Liver (tissue), 9 donors: ENCODE data around the gene EGFR. TPM values are rescaled to one million over a fixed set of nuclear protein-coding genes. Genes with fewer than 3 reads are reported as not detected.

Experiments
- DNase-seq: peaks from one replicate; pipeline ENCODE4 v3.0.0-alpha.2; 2017; ENCODE audit warnings: low spot score
- H3K27ac ChIP-seq, 2 donors: one replicate each; pipeline ENCODE4 v1.7.0; 2013; ENCODE audit warnings: inconsistent platforms in 2 of 2, low read length in 2 of 2, control low read depth in 1 of 2, low read depth in 1 of 2, mild to moderate bottlenecking in 1 of 2
- H3K27me3 ChIP-seq, 4 donors: one replicate each; pipeline versions ENCODE4 v1.6.1 to v1.7.0; 2013; ENCODE audit warnings: low read length in 3 of 4, inconsistent platforms in 1 of 4, mild to moderate bottlenecking in 1 of 4, moderate library complexity in 1 of 4; ENCODE audit not compliant: control insufficient read depth in 4 of 4, insufficient read depth in 4 of 4
- H3K36me3 ChIP-seq, 4 donors: one replicate each; pipeline versions ENCODE4 v1.6.1 to v1.7.0; 2013; ENCODE audit warnings: low read length in 3 of 4, mild to moderate bottlenecking in 3 of 4, low read depth in 1 of 4, moderate library complexity in 1 of 4; ENCODE audit not compliant: control insufficient read depth in 4 of 4, insufficient read depth in 3 of 4
- H3K4me1 ChIP-seq, 4 donors: one replicate each; pipeline versions ENCODE4 v1.6.1 to v1.7.0; 2013; ENCODE audit warnings: low read length in 3 of 4, mild to moderate bottlenecking in 3 of 4, moderate library complexity in 1 of 4; ENCODE audit not compliant: control insufficient read depth in 4 of 4, insufficient read depth in 4 of 4
- H3K4me3 ChIP-seq, 3 donors: one replicate each; pipeline versions ENCODE4 v1.6.1 to v1.7.0; 2013; ENCODE audit warnings: low read length in 3 of 3, control low read depth in 1 of 3, low read depth in 1 of 3, mild to moderate bottlenecking in 1 of 3
- H3K9ac ChIP-seq, 2 donors: one replicate each; pipeline ENCODE4 v1.7.0; 2013; ENCODE audit warnings: low read length in 2 of 2, mild to moderate bottlenecking in 2 of 2, moderate library complexity in 2 of 2, control low read depth in 1 of 2, low read depth in 1 of 2
- H3K9me3 ChIP-seq, 4 donors: one replicate each; pipeline versions ENCODE4 v1.6.1 to v1.7.0; 2013; ENCODE audit warnings: low read length in 3 of 4; ENCODE audit not compliant: control insufficient read depth in 4 of 4
- EGR1 ChIP-seq, 2 donors: IDR thresholded peaks; 2 replicates each; pipeline ENCODE4 v1.6.1; 2016 to 2018; ENCODE audit warnings: antibody characterized with exemption in 2 of 2, low read depth in 2 of 2
- FOXA1 ChIP-seq: IDR thresholded peaks from 2 replicates; pipeline ENCODE4 v1.6.1; 2016; ENCODE audit warnings: antibody characterized with exemption
- GABPA ChIP-seq, 2 donors: IDR thresholded peaks in 1 of 2; conservative IDR thresholded peaks in 1 of 2; 2 replicates each; pipeline ENCODE4 v1.6.1; 2016; ENCODE audit warnings: antibody characterized with exemption in 2 of 2, mild to moderate bottlenecking in 1 of 2, moderate library complexity in 1 of 2
- HNF4A ChIP-seq, 2 donors: conservative IDR thresholded peaks; 2 replicates each; pipeline ENCODE4 v1.6.1; 2016; ENCODE audit warnings: antibody characterized with exemption in 2 of 2, mild to moderate bottlenecking in 2 of 2
- HNF4G ChIP-seq: IDR thresholded peaks from 2 replicates; pipeline ENCODE4 v1.6.1; 2016; ENCODE audit warnings: antibody characterized with exemption
- JUND ChIP-seq, 2 donors: IDR thresholded peaks; 2 replicates each; pipeline ENCODE4 v1.6.1; 2016; ENCODE audit warnings: antibody characterized with exemption in 2 of 2
- NR2F2 ChIP-seq: IDR thresholded peaks from 2 replicates; pipeline ENCODE4 v1.6.1; 2016; ENCODE audit warnings: antibody characterized with exemption
- RAD21 ChIP-seq, 2 donors: IDR thresholded peaks; 2 replicates each; pipeline ENCODE4 v1.6.1; 2016; ENCODE audit warnings: antibody characterized with exemption in 2 of 2, mild to moderate bottlenecking in 2 of 2
- RXRA ChIP-seq, 2 donors: IDR thresholded peaks; 2 replicates each; pipeline ENCODE4 v1.6.1; 2017 to 2018; ENCODE audit warnings: antibody characterized with exemption in 2 of 2, mild to moderate bottlenecking in 1 of 2
- SP1 ChIP-seq: IDR thresholded peaks from 2 replicates; pipeline ENCODE4 v1.6.1; 2018; ENCODE audit warnings: antibody characterized with exemption, mild to moderate bottlenecking
- TAF1 ChIP-seq: conservative IDR thresholded peaks from 2 replicates; pipeline ENCODE4 v1.6.1; 2016; ENCODE audit warnings: antibody characterized with exemption, mild to moderate bottlenecking
- YY1 ChIP-seq: IDR thresholded peaks from 2 replicates; pipeline ENCODE4 v1.6.1; 2016; ENCODE audit warnings: antibody characterized with exemption, mild to moderate bottlenecking
- WGBS: extraction: QIAGEN DNeasy Blood & Tissue Kit; methylation state at CpG from one replicate; pipeline ENCODE4 v1.1.7; 2013; 5-methylcytosine and 5-hydroxymethylcytosine counted together
- polyA plus RNA-seq, 2 donors: library from polyadenylated mRNA; stranded (reverse) in 1 of 2; unstranded in 1 of 2; fragments of 200-250 nt in 1 of 2; fragments of >200 nt in 1 of 2; fragmentation: Nextera tagmentation in 1 of 2; extraction: Ambion mirVana in 1 of 2; gene quantifications; one replicate each; pipeline versions ENCODE4 v1.2.1 to v1.2.3, GENCODE V29; 2013 to 2015
- total RNA-seq, 2 donors: library from RNA; depleted of rRNA; stranded (reverse); fragments of >200 nt; gene quantifications; one replicate each; pipeline ENCODE4 v1.2.3, GENCODE V29; 2014
- TF ChIP-seq, protein P1 (sequence below): IDR thresholded peaks from 2 replicates; pipeline ENCODE4 v1.6.1; 2016; ENCODE audit warnings: antibody characterized with exemption
- TF ChIP-seq, protein P2 (sequence below): IDR thresholded peaks from 2 replicates; pipeline ENCODE4 v1.6.1; 2016; ENCODE audit warnings: antibody characterized with exemption, mild to moderate bottlenecking
- TF ChIP-seq, protein P3 (sequence below): fragments of 150-350 bp; IDR thresholded peaks from 2 replicates; pipeline ENCODE4 v1.5.1; 2017; ENCODE audit warnings: improper control_type of control experiment, low read depth, low read length; ENCODE audit not compliant: missing input control
- donor health status: healthy.
- donor health status: healthy.
- donor health status: healthy.
- donor health status: healthy.
- donor health status: healthy.

EGFR gene
- total and polyA plus RNA-seq, 4 donors: 22.6 to 37.0 (median 27.7) TPM

DNA sequence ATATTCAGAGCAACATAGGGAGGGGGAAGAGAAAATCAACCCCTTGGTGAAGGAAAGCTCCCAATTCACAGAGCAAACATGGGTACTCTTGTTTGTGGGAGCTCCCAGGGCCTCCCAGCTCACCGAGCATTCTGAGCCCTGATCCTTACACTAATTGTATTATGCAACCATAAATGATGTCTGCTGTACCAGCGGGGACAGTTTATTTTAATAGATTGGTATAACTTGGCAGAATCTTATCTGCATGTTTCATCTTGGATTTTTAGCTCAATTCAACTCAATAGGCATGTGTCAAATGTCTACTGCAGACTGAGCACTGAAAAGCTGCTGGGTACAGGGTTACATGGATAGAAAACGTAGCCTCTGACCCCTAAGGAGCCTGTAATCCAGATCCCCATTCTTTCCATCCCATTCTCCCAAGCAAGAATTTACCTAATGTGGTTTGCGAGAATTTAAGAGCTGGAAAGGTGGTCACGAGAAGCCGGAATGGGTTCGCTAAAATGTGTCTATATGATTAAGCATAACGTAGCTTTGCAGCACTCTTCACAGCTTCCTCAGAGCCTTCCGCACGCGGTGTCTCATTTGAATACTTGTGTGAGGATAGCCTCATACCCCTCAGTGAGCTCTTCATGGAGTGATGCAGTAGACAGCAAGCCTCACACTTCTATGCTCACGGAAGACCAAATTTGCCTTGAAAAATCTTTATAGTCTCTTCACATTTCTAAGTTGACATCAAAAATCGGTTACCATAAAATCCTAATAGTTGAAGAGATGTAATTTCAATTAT, 18.3 kb downstream of the EGFR start:
- H3K4me1 ChIP-seq: peaks cover 13 to 49% (median 33%) of the 10 kb centered on the region in 4 donors
- TF ChIP-seq RAD21 (IDR thresholded peaks at IDR 0.05) (no peak), TAF1 (no peak), EGR1 (IDR thresholded peaks at IDR 0.05; ENCODE audit: low read depth in 2 of 2) (no peak), JUND (IDR thresholded peaks at IDR 0.05) (no peak), RXRA (IDR thresholded peaks at IDR 0.05) (no peak), GABPA (IDR thresholded peaks at IDR 0.05 in 1 of 2, conservative IDR thresholded peaks at IDR 0.05 in 1 of 2) (no peak)
- TF ChIP-seq, protein P1, sequence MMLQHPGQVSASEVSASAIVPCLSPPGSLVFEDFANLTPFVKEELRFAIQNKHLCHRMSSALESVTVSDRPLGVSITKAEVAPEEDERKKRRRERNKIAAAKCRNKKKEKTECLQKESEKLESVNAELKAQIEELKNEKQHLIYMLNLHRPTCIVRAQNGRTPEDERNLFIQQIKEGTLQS: no peak
- no peaks in the 10 kb centered on the region for H3K9me3 ChIP-seq
- no peak for DNase-seq
- no peak overlapping the region for H3K9ac ChIP-seq
- WGBS: 85% methylated on average over 13 of the region's 13 CpGs
- no peak overlapping the region for H3K4me3 ChIP-seq
- no peaks in the 10 kb centered on the region for H3K27me3 ChIP-seq
- H3K36me3 ChIP-seq: peaks cover 0 to 4% (median 0%) of the 10 kb centered on the region in 4 donors
- no peak overlapping the region for H3K27ac ChIP-seq

DNA sequence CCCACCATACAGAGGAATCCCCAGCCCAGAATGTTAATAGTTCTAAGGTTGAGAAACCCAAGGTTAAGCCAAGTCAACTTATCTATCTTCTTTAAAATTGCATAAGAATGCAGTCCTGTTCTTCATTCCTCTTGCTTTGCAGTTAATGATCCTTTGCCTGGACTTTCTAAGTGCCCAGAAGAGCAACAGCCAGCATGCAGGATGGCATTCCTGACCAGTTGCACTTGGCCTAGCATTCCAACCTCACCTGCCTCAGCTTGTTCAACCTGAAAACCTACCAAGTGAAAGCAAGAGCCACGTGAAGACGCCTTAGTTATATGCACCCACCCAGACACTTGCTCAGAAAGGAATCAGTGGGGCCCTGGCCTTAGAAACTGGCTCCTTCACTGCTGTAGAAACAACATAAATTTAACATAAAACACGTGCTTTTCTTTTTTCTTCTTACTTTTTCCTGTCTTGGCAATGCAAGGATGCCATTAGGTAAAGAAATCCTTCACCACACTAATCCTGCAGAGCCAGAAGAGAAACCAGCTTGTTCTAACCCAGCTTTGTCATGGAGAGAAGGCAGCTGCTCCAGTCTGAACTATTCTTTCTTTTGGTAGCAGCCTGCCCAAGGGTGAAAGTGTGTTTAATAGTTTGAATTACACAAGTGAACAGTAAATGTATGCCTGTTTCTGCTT, 25.0 kb downstream of the EGFR start:
- Histone ChIP-seq H3K9me3 (no peaks in the 10 kb centered on the region), H3K27ac (peak overlapping the region; percentile 64 to 81), H3K4me3 (no peak overlapping the region), H3K36me3 (peaks cover 0 to 7% (median 0%) of the 10 kb centered on the region in 4 donors), H3K4me1 (peaks cover 12 to 67% (median 48%) of the 10 kb centered on the region in 4 donors), H3K27me3 (no peaks in the 10 kb centered on the region), H3K9ac (no peak overlapping the region)
- WGBS: 88% methylated on average over 3 of the region's 3 CpGs
- no peak for TF ChIP-seq YY1
- no peak for TF ChIP-seq JUND (IDR thresholded peaks at IDR 0.05)
- no peak for TF ChIP-seq NR2F2
- TF ChIP-seq SP1: no peak
- TF ChIP-seq, protein P1: no peak
- no peak for TF ChIP-seq GABPA (IDR thresholded peaks at IDR 0.05 in 1 of 2, conservative IDR thresholded peaks at IDR 0.05 in 1 of 2)
- TF ChIP-seq HNF4A (conservative IDR thresholded peaks at IDR 0.05): no peak
- TF ChIP-seq, protein P2, sequence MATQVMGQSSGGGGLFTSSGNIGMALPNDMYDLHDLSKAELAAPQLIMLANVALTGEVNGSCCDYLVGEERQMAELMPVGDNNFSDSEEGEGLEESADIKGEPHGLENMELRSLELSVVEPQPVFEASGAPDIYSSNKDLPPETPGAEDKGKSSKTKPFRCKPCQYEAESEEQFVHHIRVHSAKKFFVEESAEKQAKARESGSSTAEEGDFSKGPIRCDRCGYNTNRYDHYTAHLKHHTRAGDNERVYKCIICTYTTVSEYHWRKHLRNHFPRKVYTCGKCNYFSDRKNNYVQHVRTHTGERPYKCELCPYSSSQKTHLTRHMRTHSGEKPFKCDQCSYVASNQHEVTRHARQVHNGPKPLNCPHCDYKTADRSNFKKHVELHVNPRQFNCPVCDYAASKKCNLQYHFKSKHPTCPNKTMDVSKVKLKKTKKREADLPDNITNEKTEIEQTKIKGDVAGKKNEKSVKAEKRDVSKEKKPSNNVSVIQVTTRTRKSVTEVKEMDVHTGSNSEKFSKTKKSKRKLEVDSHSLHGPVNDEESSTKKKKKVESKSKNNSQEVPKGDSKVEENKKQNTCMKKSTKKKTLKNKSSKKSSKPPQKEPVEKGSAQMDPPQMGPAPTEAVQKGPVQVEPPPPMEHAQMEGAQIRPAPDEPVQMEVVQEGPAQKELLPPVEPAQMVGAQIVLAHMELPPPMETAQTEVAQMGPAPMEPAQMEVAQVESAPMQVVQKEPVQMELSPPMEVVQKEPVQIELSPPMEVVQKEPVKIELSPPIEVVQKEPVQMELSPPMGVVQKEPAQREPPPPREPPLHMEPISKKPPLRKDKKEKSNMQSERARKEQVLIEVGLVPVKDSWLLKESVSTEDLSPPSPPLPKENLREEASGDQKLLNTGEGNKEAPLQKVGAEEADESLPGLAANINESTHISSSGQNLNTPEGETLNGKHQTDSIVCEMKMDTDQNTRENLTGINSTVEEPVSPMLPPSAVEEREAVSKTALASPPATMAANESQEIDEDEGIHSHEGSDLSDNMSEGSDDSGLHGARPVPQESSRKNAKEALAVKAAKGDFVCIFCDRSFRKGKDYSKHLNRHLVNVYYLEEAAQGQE: no peak
- TF ChIP-seq RAD21 (IDR thresholded peaks at IDR 0.05): no peak
- no peak for TF ChIP-seq HNF4G
- no peak for TF ChIP-seq EGR1 (IDR thresholded peaks at IDR 0.05; ENCODE audit: low read depth in 2 of 2)
- TF ChIP-seq FOXA1: no peak
- TF ChIP-seq, protein P3, sequence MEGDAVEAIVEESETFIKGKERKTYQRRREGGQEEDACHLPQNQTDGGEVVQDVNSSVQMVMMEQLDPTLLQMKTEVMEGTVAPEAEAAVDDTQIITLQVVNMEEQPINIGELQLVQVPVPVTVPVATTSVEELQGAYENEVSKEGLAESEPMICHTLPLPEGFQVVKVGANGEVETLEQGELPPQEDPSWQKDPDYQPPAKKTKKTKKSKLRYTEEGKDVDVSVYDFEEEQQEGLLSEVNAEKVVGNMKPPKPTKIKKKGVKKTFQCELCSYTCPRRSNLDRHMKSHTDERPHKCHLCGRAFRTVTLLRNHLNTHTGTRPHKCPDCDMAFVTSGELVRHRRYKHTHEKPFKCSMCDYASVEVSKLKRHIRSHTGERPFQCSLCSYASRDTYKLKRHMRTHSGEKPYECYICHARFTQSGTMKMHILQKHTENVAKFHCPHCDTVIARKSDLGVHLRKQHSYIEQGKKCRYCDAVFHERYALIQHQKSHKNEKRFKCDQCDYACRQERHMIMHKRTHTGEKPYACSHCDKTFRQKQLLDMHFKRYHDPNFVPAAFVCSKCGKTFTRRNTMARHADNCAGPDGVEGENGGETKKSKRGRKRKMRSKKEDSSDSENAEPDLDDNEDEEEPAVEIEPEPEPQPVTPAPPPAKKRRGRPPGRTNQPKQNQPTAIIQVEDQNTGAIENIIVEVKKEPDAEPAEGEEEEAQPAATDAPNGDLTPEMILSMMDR: no peak
- TF ChIP-seq RXRA (IDR thresholded peaks at IDR 0.05): no peak
- no peak for TF ChIP-seq TAF1
- DNase-seq: no peak
